GM13976 (cell line): ENCODE data around the gene CP.

Experiments used
- DNase-seq: peaks from one replicate; pipeline ENCODE4 v3.0.0; 2012; ENCODE audit warnings: low spot score
- in situ Hi-C: fragments of 300-500 bp; cut with MboI; formaldehyde crosslinking; loops from one replicate; pipeline ENCODE4 v1.12.0; 2022; ENCODE audit warnings: low sequenced_read_pairs, mixed read lengths, inconsistent platforms; ENCODE audit not compliant: unreplicated experiment
- TF ChIP-seq, protein P1 (sequence below): IDR thresholded peaks from 2 replicates; pipeline ENCODE4 v1.5.1; 2012; ENCODE audit warnings: borderline replicate concordance, mild to moderate bottlenecking; ENCODE audit not compliant: insufficient read depth; ENCODE audit errors: extremely low read depth, missing control alignments, control extremely low read depth

CP gene

DNA sequence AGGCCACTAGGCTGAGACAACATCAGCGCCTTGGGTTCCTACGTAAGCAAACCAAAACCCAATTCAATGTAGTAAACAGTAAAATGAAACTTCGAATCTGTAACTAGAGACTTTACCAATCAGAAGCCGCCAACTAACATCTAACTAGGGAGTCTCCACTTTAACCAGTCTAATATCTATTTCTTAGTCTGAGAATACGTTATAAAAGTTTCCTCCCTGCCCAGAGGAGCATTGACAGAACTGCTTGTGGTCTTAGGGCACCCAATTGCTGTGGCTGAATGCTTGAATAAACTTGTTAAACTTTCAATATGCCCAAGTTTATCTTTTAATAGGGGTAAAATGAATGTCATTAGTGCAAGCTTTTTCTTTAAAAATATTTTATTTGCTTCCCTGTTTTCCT is 4.3 kb downstream of the CP start:
- TF ChIP-seq, protein P1, sequence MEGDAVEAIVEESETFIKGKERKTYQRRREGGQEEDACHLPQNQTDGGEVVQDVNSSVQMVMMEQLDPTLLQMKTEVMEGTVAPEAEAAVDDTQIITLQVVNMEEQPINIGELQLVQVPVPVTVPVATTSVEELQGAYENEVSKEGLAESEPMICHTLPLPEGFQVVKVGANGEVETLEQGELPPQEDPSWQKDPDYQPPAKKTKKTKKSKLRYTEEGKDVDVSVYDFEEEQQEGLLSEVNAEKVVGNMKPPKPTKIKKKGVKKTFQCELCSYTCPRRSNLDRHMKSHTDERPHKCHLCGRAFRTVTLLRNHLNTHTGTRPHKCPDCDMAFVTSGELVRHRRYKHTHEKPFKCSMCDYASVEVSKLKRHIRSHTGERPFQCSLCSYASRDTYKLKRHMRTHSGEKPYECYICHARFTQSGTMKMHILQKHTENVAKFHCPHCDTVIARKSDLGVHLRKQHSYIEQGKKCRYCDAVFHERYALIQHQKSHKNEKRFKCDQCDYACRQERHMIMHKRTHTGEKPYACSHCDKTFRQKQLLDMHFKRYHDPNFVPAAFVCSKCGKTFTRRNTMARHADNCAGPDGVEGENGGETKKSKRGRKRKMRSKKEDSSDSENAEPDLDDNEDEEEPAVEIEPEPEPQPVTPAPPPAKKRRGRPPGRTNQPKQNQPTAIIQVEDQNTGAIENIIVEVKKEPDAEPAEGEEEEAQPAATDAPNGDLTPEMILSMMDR = no peak
- DNase-seq = no peak
- in situ Hi-C loops = no loop called here

DNA sequence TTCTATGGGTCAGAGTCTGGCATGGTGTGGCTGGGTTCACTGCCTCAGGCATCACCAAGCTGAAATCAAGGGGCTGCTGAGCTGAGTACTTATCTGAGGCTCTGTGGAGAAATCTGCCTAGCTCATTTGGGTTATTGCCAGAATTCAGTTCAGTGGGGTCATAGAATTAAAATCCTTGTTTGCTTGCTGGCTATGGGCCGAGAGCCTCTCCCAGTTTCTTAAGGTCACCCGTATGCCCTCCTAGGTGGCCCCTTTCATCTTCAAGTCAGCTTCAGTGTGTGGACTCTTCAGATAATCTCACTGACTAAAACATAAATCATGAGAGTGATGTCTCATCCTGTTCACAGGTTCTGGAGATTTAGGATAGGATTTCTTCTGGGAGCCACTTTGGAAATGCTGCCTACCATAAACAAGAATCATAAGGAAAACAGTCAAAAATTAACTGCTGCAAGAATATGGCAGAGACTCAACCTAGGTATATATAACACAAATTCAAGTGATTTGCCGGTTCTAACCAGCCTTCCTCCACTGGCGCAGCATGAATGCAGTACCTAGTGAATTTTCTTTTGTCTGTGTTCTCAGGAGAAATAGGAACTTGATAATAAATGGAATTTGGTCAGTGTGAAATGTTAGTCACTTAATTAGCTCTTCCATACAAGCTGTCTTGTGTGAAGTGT is 5.3 kb downstream of the CP start:
- TF ChIP-seq, protein P1 = no peak
- no peak for DNase-seq
- in situ Hi-C loops = no loop called here

DNA sequence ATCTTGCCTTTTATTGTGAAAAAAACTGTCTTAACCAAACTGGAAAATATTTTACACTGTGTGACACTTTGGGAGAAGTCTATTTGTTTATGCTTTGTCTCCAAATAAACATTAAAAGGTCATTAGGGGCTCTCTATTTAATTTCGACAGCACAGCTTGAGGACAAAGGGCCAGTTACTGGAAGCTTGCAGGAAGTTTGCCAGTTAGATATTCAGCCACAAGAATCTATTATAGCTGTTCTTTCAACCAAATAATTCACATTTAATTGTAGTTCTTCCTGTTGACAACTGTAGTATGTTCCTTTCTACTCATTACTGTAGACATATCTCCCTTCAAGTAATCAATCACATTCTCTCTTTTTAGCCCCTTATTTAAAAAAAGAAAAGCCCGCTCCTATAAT is 6.1 kb downstream of the CP start:
- TF ChIP-seq, protein P1 = no peak
- in situ Hi-C loops = no loop called here
- DNase-seq = no peak

DNA sequence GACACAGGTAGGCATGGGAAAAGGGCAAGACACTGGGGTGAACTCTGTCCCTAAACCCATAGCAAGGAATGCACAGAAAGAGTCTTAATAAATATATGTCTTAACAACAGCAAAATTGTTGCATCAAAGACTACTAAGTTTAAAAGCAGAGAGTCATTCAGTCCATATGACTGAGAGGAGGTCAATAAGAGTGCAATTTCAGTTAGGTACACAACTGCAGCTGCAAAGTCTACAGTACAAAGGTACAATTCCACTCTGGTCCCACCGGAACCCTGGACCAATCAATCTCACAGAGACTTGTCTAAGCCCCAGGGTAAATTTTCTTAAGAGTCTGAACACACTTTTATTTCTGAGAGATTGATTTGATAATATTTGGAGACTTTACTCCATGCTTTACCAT is 6.9 kb downstream of the CP start:
- DNase-seq = no peak
- TF ChIP-seq, protein P1 = no peak
- in situ Hi-C loops = no loop called here

DNA sequence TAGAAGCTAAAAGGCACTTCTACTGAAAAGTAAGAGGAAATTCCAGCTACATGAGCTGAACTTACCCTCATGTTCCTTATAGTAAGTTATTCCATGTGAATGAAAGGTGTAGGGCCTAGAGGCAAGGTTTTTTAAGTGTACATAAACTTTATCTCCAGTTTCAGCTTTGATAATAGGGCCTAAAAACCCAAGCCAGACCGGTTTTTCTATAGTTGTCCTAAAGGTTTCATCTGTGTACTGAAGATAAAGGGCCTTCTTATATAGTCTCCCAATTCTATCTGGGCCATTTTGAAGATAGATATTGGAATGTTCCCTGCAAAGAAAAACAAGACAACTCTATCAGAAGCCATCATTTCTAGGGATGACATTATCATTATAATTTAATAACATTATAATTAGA is 9.2 kb downstream of the CP start:
- TF ChIP-seq, protein P1 = no peak
- in situ Hi-C loops = no loop called here
- DNase-seq = no peak

DNA sequence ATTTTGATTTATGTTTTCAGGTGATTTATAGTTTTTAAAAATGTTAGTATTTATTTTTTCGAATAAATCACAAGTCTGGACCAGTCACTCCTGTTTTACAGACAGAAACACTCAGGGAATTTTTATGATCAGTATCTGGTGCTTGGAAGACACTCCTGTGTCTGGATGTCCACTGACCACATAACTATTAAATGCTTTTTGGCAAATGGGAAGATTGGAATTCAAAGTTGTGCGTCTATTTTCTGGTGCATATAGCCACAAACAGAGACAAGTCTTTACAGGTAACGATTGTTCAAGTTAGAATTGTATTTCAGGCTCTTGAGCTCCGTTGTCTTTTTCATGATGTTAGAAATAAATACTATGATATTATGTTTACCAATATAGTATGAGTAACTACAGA is 12.2 kb downstream of the CP start:
- TF ChIP-seq, protein P1 = no peak
- DNase-seq = no peak
- in situ Hi-C loops = no loop called here
